Epithelial cell of proximal tubule (primary cell): ENCODE measurements around the gene ENTHD1. TPM values are rescaled to one million over a fixed set of nuclear protein-coding genes. Genes with fewer than 3 reads are reported as not detected.
"Not testable (repeated sequence)": the region's sequence is repeated elsewhere in the genome, so short reads cannot be mapped to it uniquely, and the experiment has no call there.

Experiments
- DNase-seq: peaks from one replicate; pipeline ENCODE4 v3.0.0-alpha.2; 2011; ENCODE audit warnings: low read depth
- H3K4me3 ChIP-seq: 2 replicates; pipeline ENCODE4 v1.5.1; 2011; ENCODE audit warnings: low read depth, mild to moderate bottlenecking, low read length
- CTCF ChIP-seq: conservative IDR thresholded peaks from 2 replicates; pipeline ENCODE4 v1.5.1; 2012; ENCODE audit warnings: low read depth, mild to moderate bottlenecking, low read length
- total RNA-seq: library from RNA; depleted of rRNA; stranded (reverse); fragments of >200 nt; gene quantifications from 2 replicates; pipeline ENCODE4 v1.2.3, GENCODE V29; 2015

ENTHD1 gene
- total RNA-seq, 1 donor from 2014 or later: not detected

GRCh38 chr22:39868741-39869140 is 24.8 kb downstream of the ENTHD1 start:
- no peak overlapping the region for H3K4me3 ChIP-seq
- TF ChIP-seq CTCF: no peak
- DNase-seq: no peak

GRCh38 chr22:39859903-39860588 is 33.5 kb downstream of the ENTHD1 start:
- no peak overlapping the region for H3K4me3 ChIP-seq
- TF ChIP-seq CTCF: no peak
- no peak for DNase-seq

GRCh38 chr22:39856588-39856987 is 37.0 kb downstream of the ENTHD1 start:
- no peak overlapping the region for H3K4me3 ChIP-seq
- no peak for DNase-seq
- no peak for TF ChIP-seq CTCF

- H3K4me3 ChIP-seq: no peak overlapping the region
- no peak for TF ChIP-seq CTCF
- no peak for DNase-seq
These were observed 40.8 kb downstream of the ENTHD1 start for GRCh38 chr22:39852799-39853198.

- no peak for DNase-seq
- H3K4me3 ChIP-seq: no peak overlapping the region
- no peak for TF ChIP-seq CTCF
These were observed 41.8 kb downstream of the ENTHD1 start for GRCh38 chr22:39851606-39852315.

GRCh38 chr22:39847477-39847876 is 46.1 kb downstream of the ENTHD1 start:
- DNase-seq: no peak
- no peak overlapping the region for H3K4me3 ChIP-seq
- TF ChIP-seq CTCF: no peak

- not testable (repeated sequence) for DNase-seq, H3K4me3 ChIP-seq
These were observed 47.0 kb downstream of the ENTHD1 start for GRCh38 chr22:39846539-39846938.
